GM19463 (cell line): ENCODE results near the gene CPLX3.

ENCODE experiments used
- ATAC-seq: cut with Tn5 transposase; IDR thresholded peaks from one replicate; pipeline ENCODE4 v1.9.1; 2021; ENCODE audit warnings: mild to moderate bottlenecking, moderate library complexity; ENCODE audit not compliant: unreplicated experiment

The CPLX3 gene

GRCh38 chr15:74801311-74801997, 25.0 kb upstream of the CPLX3 start:
- ATAC-seq = no peak

- no peak for ATAC-seq
These were observed 24.1 kb upstream of the CPLX3 start for GRCh38 chr15:74802290-74802689.

GRCh38 chr15:74802862-74803447, 23.5 kb upstream of the CPLX3 start:
- ATAC-seq = no peak

- ATAC-seq = no peak
These were observed 21.5 kb upstream of the CPLX3 start for GRCh38 chr15:74804935-74805334.

- ATAC-seq = no peak
These were observed 19.1 kb upstream of the CPLX3 start for GRCh38 chr15:74807282-74807681.

GRCh38 chr15:74808078-74808839, 18.2 kb upstream of the CPLX3 start:
- no peak for ATAC-seq

GRCh38 chr15:74808840-74809229, 17.6 kb upstream of the CPLX3 start:
- ATAC-seq = no peak

- ATAC-seq = no peak
These were observed 17.2 kb upstream of the CPLX3 start for GRCh38 chr15:74809242-74809641.

GRCh38 chr15:74809956-74810355, 16.5 kb upstream of the CPLX3 start:
- ATAC-seq = no peak

GRCh38 chr15:74812533-74812932, 13.9 kb upstream of the CPLX3 start, which contains the start of gene LMAN1L:
LMAN1L (plus strand) TSS chr15:74812835; CDS start chr15:74812855, 20 bp downstream.
- ATAC-seq = no peak

- no peak for ATAC-seq
These were observed 11.1 kb upstream of the CPLX3 start for GRCh38 chr15:74815121-74815934.

GRCh38 chr15:74815961-74816360, 10.5 kb upstream of the CPLX3 start:
- no peak for ATAC-seq

- no peak for ATAC-seq
These were observed 9.6 kb upstream of the CPLX3 start for GRCh38 chr15:74816624-74817369.

- no peak for ATAC-seq
These were observed 9.1 kb upstream of the CPLX3 start for GRCh38 chr15:74817370-74817737.

- ATAC-seq = no peak
These were observed 6.4 kb upstream of the CPLX3 start for GRCh38 chr15:74820056-74820455.

GRCh38 chr15:74821091-74821789, 5.2 kb upstream of the CPLX3 start:
- peak; percentile 85 for ATAC-seq

GRCh38 chr15:74821790-74822158, 4.7 kb upstream of the CPLX3 start:
- ATAC-seq = no peak

GRCh38 chr15:74822233-74822632, 4.2 kb upstream of the CPLX3 start:
- no peak for ATAC-seq

- no peak for ATAC-seq
These were observed 3.1 kb upstream of the CPLX3 start for GRCh38 chr15:74823324-74823723.

- ATAC-seq = no peak
These were observed 1.5 kb upstream of the CPLX3 start for GRCh38 chr15:74824976-74825375.
